Thymus (tissue), 11 donors: ENCODE data around the gene FLYWCH2. TPM values are rescaled to one million over a fixed set of nuclear protein-coding genes. Genes with fewer than 3 reads are reported as not detected.
A peak's percentile ranks its signal among the peaks of the same experiment; 100 is the strongest.

Experiments
- DNase-seq, 9 donors: peaks; one replicate each; pipeline ENCODE4 v3.0.0-alpha.2; 2013; ENCODE audit warnings: low spot score in 9 of 9, low read depth in 6 of 9, missing footprints in 1 of 9
- H3K27ac ChIP-seq, 2 donors: one replicate each; pipeline ENCODE4 v1.5.1; 2013; ENCODE audit warnings: control low read depth in 1 of 2, low read depth in 1 of 2, low read length in 1 of 2, mild to moderate bottlenecking in 1 of 2, moderate library complexity in 1 of 2
- H3K27me3 ChIP-seq, 2 donors: one replicate each; pipeline ENCODE4 v1.5.1; 2013; ENCODE audit warnings: low read length in 1 of 2; ENCODE audit not compliant: control insufficient read depth in 2 of 2, insufficient read depth in 1 of 2
- H3K36me3 ChIP-seq, 2 donors: one replicate each; pipeline ENCODE4 v1.5.1; 2013; ENCODE audit warnings: low read length in 1 of 2, mild to moderate bottlenecking in 1 of 2, moderate library complexity in 1 of 2; ENCODE audit not compliant: control insufficient read depth in 2 of 2, insufficient read depth in 2 of 2
- H3K4me1 ChIP-seq, 2 donors: one replicate each; pipeline ENCODE4 v1.5.1; 2013; ENCODE audit warnings: low read length in 2 of 2; ENCODE audit not compliant: control insufficient read depth in 2 of 2, insufficient read depth in 2 of 2
- H3K4me3 ChIP-seq, 2 donors: one replicate each; pipeline ENCODE4 v1.5.1; 2013; ENCODE audit warnings: low read length in 2 of 2, control low read depth in 1 of 2, mild to moderate bottlenecking in 1 of 2
- H3K9me3 ChIP-seq, 2 donors: one replicate each; pipeline ENCODE4 v1.5.1; 2013; ENCODE audit warnings: low read length in 1 of 2, mild to moderate bottlenecking in 1 of 2; ENCODE audit not compliant: control insufficient read depth in 2 of 2, insufficient read depth in 1 of 2
- WGBS: extraction: QIAGEN DNeasy Blood & Tissue Kit; methylation state at CpG from one replicate; pipeline ENCODE4 v1.1.7; 2013; 5-methylcytosine and 5-hydroxymethylcytosine counted together
- polyA plus RNA-seq: library from polyadenylated mRNA; stranded (reverse); fragments of 200-250 nt; gene quantifications from one replicate; pipeline ENCODE4 v1.2.3, GENCODE V29; 2013
- total RNA-seq: library from RNA; stranded (reverse); fragments of 120-200 nt; gene quantifications from one replicate; pipeline ENCODE4 v1.2.4, GENCODE V29; 2013
- donor health status: healthy.

The FLYWCH2 gene
- total and polyA plus RNA-seq, 2 donors, result 34.5 to 37.4 TPM

DNA sequence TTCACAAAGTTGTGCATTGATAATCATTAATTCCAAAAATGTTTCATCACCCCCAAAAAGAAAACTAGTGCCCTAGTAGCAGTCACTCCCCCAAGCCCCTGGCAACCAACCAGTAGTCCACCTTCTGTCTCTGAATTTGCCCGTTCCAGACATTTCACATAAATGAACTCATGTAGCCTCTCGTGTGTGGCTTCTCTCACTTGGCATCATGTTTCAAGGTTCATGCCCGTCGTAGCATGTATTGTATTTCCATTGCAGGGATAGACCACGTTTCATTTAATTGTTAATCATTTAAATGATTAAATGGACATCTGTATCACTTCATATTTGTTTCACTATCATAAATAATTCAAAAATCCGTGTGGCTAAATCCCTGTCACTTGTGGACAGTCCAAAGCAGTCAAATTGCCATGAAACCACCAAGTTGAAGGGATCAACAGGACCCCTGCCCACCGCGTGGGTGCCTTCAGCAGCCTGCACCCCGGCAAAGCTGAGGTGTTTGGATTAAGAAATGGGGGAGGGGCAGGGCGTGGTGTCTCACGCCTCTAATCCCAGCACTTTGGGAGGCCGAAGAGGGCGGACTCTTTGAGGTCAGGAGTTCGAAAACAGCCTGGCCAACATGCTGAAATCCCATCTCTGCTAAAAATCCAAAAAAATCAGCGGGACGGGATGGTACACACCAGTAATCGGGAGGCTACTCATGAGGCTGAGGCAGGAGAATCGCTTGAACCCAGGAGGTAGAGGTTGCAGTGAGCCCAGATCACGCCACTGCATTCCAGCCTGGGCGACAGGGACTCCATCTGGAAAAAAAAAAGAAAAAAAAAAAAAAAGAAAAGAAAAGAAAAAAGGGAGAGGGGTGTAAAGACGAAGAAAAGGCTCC, 8.7 kb upstream of the FLYWCH2 start:
- Histone ChIP-seq H3K4me3 (no peak overlapping the region), H3K4me1 (peaks cover 0 to 3% of the 10 kb centered on the region in 2 donors), H3K27ac (no peak overlapping the region), H3K27me3 (peaks cover 2 to 31% of the 10 kb centered on the region in 2 donors), H3K36me3 (no peaks in the 10 kb centered on the region), H3K9me3 (peaks cover 0 to 5% of the 10 kb centered on the region in 2 donors)
- WGBS, result 74% methylated on average over 21 of the region's 21 CpGs
- no peak for DNase-seq

DNA sequence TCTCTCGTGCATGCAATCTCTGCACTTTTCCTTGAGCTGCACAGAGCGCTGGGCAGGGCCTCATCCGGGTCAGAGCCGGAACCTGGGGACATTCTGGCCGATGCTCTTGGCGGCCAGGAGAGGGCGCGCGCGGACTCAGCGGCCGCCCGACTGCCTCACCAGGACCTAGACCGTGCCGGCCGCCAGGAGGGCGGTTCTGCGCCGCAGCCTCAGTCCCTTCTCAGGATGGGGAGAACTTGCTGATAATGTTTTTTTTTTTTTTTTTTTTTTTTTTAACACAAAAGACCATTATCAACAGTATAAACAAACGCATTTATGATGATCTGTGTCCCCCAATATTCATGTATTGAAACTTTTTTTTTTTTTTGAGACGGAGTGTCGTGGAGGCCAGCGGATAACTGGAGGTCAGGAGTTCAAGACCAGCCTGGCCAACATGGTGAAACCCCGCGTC, 8.1 kb upstream of the FLYWCH2 start:
- peak in 7 of 9 donors; percentile 19 to 71 (median 42) for DNase-seq
- Histone ChIP-seq H3K4me3 (no peak overlapping the region), H3K4me1 (peaks cover 0 to 3% of the 10 kb centered on the region in 2 donors), H3K36me3 (no peaks in the 10 kb centered on the region), H3K9me3 (peaks cover 2 to 10% of the 10 kb centered on the region in 2 donors), H3K27me3 (peaks cover 1 to 29% of the 10 kb centered on the region in 2 donors), H3K27ac (no peak overlapping the region)
- 15% methylated on average over 25 of the region's 25 CpGs for WGBS

GRCh38 chr16:2879854-2880508, 3.0 kb upstream of the FLYWCH2 start:
- Histone ChIP-seq H3K36me3 (no peaks in the 10 kb centered on the region), H3K4me3 (no peak overlapping the region), H3K9me3 (peaks cover 6 to 28% of the 10 kb centered on the region in 2 donors), H3K4me1 (peaks cover 13% of the 10 kb centered on the region in 2 donors), H3K27ac (no peak overlapping the region), H3K27me3 (peaks cover 9 to 37% of the 10 kb centered on the region in 2 donors)
- DNase-seq, result no peak
- 96% methylated on average over 6 of the region's 6 CpGs for WGBS

DNA sequence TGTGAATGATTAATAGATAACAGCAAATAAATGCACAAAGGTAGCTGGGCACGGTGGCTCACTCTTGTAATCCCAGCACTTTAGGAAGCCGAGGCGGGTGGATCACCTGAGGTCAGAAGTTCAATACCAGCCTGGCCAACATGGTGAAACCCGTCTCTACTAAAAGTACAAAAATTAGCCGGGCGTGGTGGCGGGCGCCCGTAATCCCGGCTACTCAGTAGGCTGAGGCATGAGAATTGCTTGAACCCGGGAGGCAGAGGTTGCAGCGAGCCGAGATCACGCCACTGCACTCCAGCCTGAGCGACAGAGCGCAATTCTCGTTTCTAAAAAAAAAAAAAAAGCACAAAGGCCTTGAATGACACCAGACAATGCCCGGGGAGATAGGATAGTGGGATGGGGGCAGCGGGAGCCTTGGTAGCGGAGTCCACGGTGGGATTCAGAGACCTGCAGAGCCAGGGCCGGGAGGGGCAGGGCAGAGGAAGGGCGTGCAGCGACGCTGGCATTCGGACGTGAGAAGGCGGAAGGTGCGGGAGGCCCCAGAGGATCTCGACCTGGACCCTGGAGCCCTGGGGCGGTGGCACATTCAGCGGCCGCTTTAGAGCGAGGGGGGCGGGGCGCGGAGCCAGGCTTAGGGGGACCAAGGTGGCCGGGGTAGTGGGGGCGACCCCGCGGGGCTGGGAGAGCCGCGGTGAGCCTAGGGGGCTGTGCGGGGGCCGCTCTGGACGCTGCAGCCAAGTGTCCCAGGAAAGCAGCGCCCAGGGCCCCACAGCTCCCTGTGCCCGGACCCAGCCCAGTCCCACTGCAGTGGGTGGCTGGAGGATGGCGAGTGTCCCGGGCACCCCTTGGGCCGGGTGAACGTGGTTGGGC, 999 bp upstream of the FLYWCH2 start:
- no peaks in the 10 kb centered on the region for H3K36me3 ChIP-seq
- H3K9me3 ChIP-seq, result peaks cover 6 to 28% of the 10 kb centered on the region in 2 donors
- H3K27me3 ChIP-seq, result peaks cover 9 to 29% of the 10 kb centered on the region in 2 donors
- peaks cover 13% of the 10 kb centered on the region in 2 donors for H3K4me1 ChIP-seq
- peak overlapping the region; percentile 67 to 84 for H3K4me3 ChIP-seq
- WGBS, result 11% methylated on average over 52 of the region's 52 CpGs
- H3K27ac ChIP-seq, result peak overlapping the region; percentile 35 to 81
- DNase-seq, result peak in 2 of 9 donors; percentile 7 to 29

- no peak for DNase-seq
- H3K9me3 ChIP-seq, result peaks cover 6 to 28% of the 10 kb centered on the region in 2 donors
- peaks cover 13% of the 10 kb centered on the region in 2 donors for H3K4me1 ChIP-seq
- H3K4me3 ChIP-seq, result peak overlapping the region; percentile 67 to 84
- peak overlapping the region in 1 of 2 donors; percentile 90 for H3K27ac ChIP-seq
- peaks cover 9 to 27% of the 10 kb centered on the region in 2 donors for H3K27me3 ChIP-seq
- H3K36me3 ChIP-seq, result no peaks in the 10 kb centered on the region
- WGBS, result 2% methylated on average over 31 of the region's 31 CpGs
Observed at GRCh38 chr16:2883458-2883908, 468 bp downstream of the FLYWCH2 start.

DNA sequence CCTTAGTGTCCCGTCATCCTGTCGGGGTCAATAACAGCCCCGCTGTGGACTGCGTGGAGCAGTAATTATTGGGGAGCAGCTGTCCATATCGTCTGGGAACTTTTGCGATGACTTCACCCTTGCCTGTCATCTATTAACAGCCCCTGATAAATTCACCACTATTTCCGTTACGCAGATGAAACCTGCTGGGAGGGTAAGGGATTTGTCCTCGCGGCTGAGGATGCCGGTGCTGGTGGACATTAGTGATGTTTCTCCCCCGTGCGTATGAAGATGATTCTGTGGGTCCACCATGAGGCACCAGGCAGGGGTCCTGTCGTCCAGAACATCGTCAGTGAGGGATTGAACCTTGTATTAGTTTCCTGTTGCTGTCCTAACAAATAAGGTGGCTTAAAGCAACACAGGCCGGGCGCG, 1.0 kb downstream of the FLYWCH2 start:
- H3K27ac ChIP-seq, result peak overlapping the region in 1 of 2 donors; percentile 31
- no peak for DNase-seq
- peak overlapping the region; percentile 67 to 84 for H3K4me3 ChIP-seq
- H3K27me3 ChIP-seq, result peaks cover 9 to 27% of the 10 kb centered on the region in 2 donors
- no peaks in the 10 kb centered on the region for H3K36me3 ChIP-seq
- WGBS, result 89% methylated on average over 18 of the region's 18 CpGs
- peaks cover 6 to 25% of the 10 kb centered on the region in 2 donors for H3K9me3 ChIP-seq
- peaks cover 13% of the 10 kb centered on the region in 2 donors for H3K4me1 ChIP-seq

DNA sequence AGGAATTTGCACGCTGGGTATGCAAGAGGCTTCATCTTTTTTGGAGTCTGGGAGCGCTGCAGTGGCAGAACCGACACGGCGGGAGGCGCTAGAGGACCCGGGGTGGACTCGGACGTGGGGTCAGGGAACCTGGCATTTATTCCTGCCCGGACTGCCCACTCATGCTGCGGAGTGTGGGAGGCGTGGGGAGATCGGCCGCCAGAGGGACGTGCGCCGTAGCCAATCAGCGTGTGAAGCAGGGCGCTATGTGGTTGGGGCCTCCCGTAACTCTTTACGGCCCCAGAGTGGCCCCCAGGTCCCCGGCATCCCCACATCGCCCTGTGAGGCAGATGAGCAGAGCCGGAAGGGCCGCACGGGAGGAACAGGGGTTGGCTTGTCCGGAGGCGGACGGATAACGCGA, 11.2 kb downstream of the FLYWCH2 start:
- Histone ChIP-seq H3K27me3 (no peaks in the 10 kb centered on the region), H3K9me3 (no peaks in the 10 kb centered on the region), H3K4me1 (no peaks in the 10 kb centered on the region), H3K36me3 (peaks cover 5 to 23% of the 10 kb centered on the region in 2 donors), H3K4me3 (no peak overlapping the region), H3K27ac (no peak overlapping the region)
- WGBS, result 96% methylated on average over 31 of the region's 31 CpGs
- no peak for DNase-seq

GRCh38 chr16:2895813-2896212, 12.8 kb downstream of the FLYWCH2 start:
- H3K36me3 ChIP-seq, result peaks cover 5 to 23% of the 10 kb centered on the region in 2 donors

More at GRCh38 chr16:2895813-2896212, 12.8 kb downstream of the FLYWCH2 start:
- no peak for DNase-seq
- Histone ChIP-seq H3K27me3 (no peaks in the 10 kb centered on the region), H3K9me3 (no peaks in the 10 kb centered on the region), H3K4me3 (no peak overlapping the region), H3K27ac (no peak overlapping the region), H3K4me1 (no peaks in the 10 kb centered on the region)
- WGBS, result 82% methylated on average over 4 of the region's 4 CpGs
